Breast epithelium (tissue), 4 donors: ENCODE results near the gene ZMYND12. TPM values are rescaled to one million over a fixed set of nuclear protein-coding genes. Genes with fewer than 3 reads are reported as not detected.

ENCODE experiments used
- DNase-seq, 2 donors: peaks; one replicate each; pipeline ENCODE4 v3.0.0-alpha.2; 2019; ENCODE audit warnings: low spot score in 2 of 2
- H3K27ac ChIP-seq, 2 donors: fragments of 200-600 bp; sonication (generic) in 1 of 2; one replicate each; pipeline ENCODE4 v1.5.1; 2016 to 2019; ENCODE audit warnings: mild to moderate bottlenecking in 1 of 2
- H3K27me3 ChIP-seq, 2 donors: fragments of 200-600 bp; sonication (generic) in 1 of 2; one replicate each; pipeline versions ENCODE4 v1.5.1 to v1.6.0; 2017 to 2019; ENCODE audit warnings: control low read depth in 1 of 2, mild to moderate bottlenecking in 1 of 2
- H3K36me3 ChIP-seq: fragments of 200-600 bp; one replicate; pipeline ENCODE4 v1.5.1; 2019
- H3K4me1 ChIP-seq, 2 donors: fragments of 200-600 bp; sonication (generic); one replicate each; pipeline ENCODE4 v1.5.1; 2016 to 2019; ENCODE audit warnings: control low read depth in 1 of 2
- H3K4me3 ChIP-seq, 3 donors: fragments of 200-600 bp; sonication (generic); 1 replicate in 2 of 3; 2 replicates in 1 of 3; pipeline ENCODE4 v1.5.1; 2016 to 2019; ENCODE audit warnings: mild to moderate bottlenecking in 3 of 3, moderate library complexity in 2 of 3
- H3K9me3 ChIP-seq, 2 donors: fragments of 200-600 bp; sonication (generic) in 1 of 2; one replicate each; pipeline ENCODE4 v1.5.1; 2016 to 2019; ENCODE audit warnings: control low read depth in 1 of 2
- POLR2A ChIP-seq: fragments of 450-650 bp; IDR thresholded peaks from one replicate; pipeline ENCODE4 v1.6.1; 2016; ENCODE audit warnings: antibody characterized with exemption, mild to moderate bottlenecking, moderate library complexity
- POLR2AphosphoS5 ChIP-seq, 3 donors: sonication (generic); formaldehyde crosslinking; IDR thresholded peaks; one replicate each; pipeline ENCODE4 v1.6.1; 2017; ENCODE audit warnings: antibody characterized with exemption in 3 of 3
- intact Hi-C: fragments of 100-400 bp; cut with DNase I; formaldehyde crosslinking; loops from one replicate; pipeline ENCODE4 v1.15.1; 2023; ENCODE audit warnings: low total_unique reads
- total RNA-seq, 3 donors: library from RNA; depleted of rRNA; stranded (reverse); fragments of >200 nt; gene quantifications; one replicate each; pipeline ENCODE4 v1.1.0, GENCODE V29; 2016
- TF ChIP-seq, protein P1 (sequence below), 3 donors: fragments of 450-650 bp; IDR thresholded peaks; one replicate each; pipeline ENCODE4 v1.5.1; 2016 to 2017; ENCODE audit warnings: antibody characterized with exemption in 3 of 3, mild to moderate bottlenecking in 3 of 3, moderate library complexity in 3 of 3

Gene ZMYND12
- total RNA-seq, 3 donors from 2014 or later = 1.3 to 4.6 (median 3.8) TPM

DNA sequence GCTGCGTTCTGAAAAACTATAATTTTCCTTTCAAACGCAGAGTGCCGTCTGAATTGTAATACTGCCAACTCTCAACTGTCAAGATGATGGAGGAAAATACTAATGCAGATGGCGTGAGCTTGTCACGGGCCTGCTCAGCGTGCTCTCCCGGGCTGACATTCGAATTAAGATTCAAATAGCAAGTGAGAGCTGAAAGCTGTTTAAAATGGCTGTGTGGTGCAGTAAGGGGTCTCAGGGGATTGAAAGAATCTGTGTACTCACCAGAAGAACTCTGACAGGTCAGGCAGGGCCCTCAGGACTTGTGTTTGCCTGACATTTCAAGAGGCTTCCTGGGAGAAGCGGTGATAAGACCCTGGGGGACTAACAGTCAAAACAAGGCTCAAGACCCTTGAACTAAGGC, 33.1 kb downstream of the ZMYND12 start:
- DNase-seq = no peak
- intact Hi-C loops = no loop called here
- Histone ChIP-seq H3K9me3 (no peaks in the 10 kb centered on the region), H3K27ac (no peak overlapping the region), H3K4me1 (peaks cover 0 to 8% of the 10 kb centered on the region in 2 donors), H3K36me3 (no peaks in the 10 kb centered on the region), H3K4me3 (no peak overlapping the region), H3K27me3 (no peaks in the 10 kb centered on the region)
- TF ChIP-seq POLR2AphosphoS5 (IDR thresholded peaks at IDR 0.05) (no peak), POLR2A (no peak)

DNA sequence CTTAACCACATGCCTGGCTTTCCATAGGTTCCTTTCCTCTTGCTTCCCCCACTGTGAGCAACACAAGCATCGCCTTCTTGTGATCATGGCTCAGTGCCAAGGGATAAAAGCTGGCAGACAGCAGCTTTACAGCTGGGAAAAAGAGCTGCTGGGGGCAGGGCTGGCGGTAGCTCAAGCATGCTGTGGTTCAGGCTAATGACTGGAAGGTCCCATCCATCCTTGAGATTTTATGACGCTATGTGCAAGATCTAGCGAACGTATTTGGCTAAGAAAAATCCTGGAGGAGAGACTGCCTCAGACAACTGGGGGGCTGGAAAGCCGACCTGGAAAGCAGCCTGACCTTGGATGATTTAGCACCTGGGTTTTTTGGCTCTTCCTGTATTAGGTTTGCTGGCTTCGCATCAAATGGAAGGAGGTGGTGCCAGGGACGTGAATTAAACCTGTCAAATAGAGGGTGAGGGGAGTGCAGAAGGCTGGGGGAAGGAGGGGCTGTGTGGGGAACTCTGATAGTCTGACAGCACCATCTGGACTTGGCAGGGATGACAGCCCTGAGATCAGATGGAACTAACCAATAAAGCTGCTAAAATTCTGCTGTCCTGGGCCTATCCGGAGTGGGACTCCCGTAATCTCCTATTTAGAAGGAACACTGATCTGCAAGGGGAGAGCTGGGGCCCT, 34.8 kb downstream of the ZMYND12 start:
- DNase-seq = peak in 1 of 2 donors; percentile 55
- H3K9me3 ChIP-seq = no peaks in the 10 kb centered on the region
- H3K4me3 ChIP-seq = no peak overlapping the region
- intact Hi-C loops = no loop called here
- TF ChIP-seq POLR2A = no peak
- TF ChIP-seq, protein P1, sequence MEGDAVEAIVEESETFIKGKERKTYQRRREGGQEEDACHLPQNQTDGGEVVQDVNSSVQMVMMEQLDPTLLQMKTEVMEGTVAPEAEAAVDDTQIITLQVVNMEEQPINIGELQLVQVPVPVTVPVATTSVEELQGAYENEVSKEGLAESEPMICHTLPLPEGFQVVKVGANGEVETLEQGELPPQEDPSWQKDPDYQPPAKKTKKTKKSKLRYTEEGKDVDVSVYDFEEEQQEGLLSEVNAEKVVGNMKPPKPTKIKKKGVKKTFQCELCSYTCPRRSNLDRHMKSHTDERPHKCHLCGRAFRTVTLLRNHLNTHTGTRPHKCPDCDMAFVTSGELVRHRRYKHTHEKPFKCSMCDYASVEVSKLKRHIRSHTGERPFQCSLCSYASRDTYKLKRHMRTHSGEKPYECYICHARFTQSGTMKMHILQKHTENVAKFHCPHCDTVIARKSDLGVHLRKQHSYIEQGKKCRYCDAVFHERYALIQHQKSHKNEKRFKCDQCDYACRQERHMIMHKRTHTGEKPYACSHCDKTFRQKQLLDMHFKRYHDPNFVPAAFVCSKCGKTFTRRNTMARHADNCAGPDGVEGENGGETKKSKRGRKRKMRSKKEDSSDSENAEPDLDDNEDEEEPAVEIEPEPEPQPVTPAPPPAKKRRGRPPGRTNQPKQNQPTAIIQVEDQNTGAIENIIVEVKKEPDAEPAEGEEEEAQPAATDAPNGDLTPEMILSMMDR (IDR thresholded peaks at IDR 0.05) = no peak
- no peak overlapping the region for H3K27ac ChIP-seq
- H3K4me1 ChIP-seq = peaks cover 0 to 8% of the 10 kb centered on the region in 2 donors
- no peaks in the 10 kb centered on the region for H3K36me3 ChIP-seq
- no peaks in the 10 kb centered on the region for H3K27me3 ChIP-seq

DNA sequence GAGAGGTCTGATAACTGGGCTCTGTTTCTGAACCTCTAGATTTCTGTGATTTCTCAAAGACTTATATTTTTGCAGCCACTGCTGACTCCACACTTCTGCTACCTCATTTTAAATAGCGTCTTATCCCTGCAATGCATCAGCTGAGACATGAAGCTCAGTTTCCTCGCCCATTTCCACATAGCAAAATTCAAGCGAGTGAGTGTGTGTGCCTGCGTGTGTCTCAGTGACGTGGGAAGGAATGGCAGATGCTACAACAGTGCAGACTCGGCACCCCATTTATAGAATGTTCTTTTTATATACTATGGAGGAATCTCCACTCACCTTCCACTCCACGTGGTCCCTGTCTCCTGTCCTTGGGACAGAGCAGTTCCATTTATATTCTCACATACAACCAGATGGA, 35.7 kb downstream of the ZMYND12 start:
- DNase-seq = no peak
- H3K27ac ChIP-seq = no peak overlapping the region
- H3K9me3 ChIP-seq = no peaks in the 10 kb centered on the region
- peaks cover 0 to 8% of the 10 kb centered on the region in 2 donors for H3K4me1 ChIP-seq
- TF ChIP-seq, protein P1 (IDR thresholded peaks at IDR 0.05) = no peak
- TF ChIP-seq POLR2A (no peak), POLR2AphosphoS5 (IDR thresholded peaks at IDR 0.05) (no peak)
- H3K36me3 ChIP-seq = no peaks in the 10 kb centered on the region
- intact Hi-C loops = no loop called here
- H3K27me3 ChIP-seq = no peaks in the 10 kb centered on the region
- H3K4me3 ChIP-seq = no peak overlapping the region

DNA sequence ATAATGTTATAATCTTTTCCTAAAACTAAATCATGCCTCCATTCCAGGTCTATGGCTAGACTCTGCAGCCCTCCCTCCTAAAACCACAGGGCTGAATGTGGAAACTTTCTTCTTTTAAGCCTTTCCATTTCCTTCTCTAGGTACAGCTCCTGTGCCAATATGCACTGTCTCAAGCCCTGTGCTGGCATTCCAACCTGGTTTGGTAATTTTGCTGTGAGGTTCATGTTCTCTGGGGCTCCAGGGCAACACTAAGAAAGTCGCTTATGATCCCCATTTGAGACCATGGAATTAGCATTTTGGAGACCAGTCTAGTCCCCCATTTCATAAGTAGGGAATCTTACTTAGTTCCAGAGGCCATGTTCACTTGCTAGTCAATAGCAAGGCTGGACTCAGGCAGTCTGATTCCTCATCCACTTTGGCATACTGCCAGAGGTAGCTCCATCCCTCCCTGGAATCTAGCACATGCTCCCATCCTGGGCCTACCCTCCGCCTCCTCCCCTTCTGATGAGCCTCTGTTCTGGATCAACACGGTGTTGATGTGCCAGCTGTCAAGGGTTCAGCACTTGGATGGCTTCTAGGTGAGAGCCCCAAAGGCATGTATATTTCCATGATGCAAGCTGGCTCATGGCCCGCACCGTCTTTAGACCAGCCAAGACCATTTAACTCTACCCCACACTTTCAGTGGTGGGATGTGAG, 36.5 kb downstream of the ZMYND12 start:
- H3K27me3 ChIP-seq = no peaks in the 10 kb centered on the region
- H3K36me3 ChIP-seq = no peaks in the 10 kb centered on the region
- H3K4me3 ChIP-seq = no peak overlapping the region
- H3K9me3 ChIP-seq = no peaks in the 10 kb centered on the region
- DNase-seq = peak in 1 of 2 donors; percentile 46
- intact Hi-C loops = no loop called here
- no peak for TF ChIP-seq POLR2AphosphoS5 (IDR thresholded peaks at IDR 0.05)
- TF ChIP-seq, protein P1 (IDR thresholded peaks at IDR 0.05) = no peak
- no peak for TF ChIP-seq POLR2A
- peak overlapping the region; percentile 20 to 67 for H3K27ac ChIP-seq
- H3K4me1 ChIP-seq = peaks cover 0 to 8% of the 10 kb centered on the region in 2 donors

DNA sequence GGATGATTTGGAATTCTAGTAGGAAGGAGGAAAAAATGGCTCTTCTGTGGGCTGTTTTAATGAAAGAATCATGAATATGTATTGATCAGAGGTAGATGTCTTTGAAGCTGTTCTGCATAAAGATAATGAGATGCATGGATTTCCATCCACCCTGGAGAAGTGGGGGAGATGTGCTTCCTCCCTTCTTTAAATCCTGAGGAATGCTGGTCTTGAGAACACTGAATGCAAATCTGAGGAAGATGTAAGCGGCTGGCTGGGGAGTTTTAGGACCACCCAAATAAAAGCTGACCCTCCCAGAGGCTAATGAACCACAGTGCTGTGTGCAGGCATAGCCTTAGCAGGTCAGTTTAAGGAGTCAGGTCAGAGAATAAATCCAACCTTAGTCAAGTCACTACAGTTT, 37.3 kb downstream of the ZMYND12 start:
- Histone ChIP-seq H3K9me3 (no peaks in the 10 kb centered on the region), H3K4me3 (no peak overlapping the region), H3K27me3 (no peaks in the 10 kb centered on the region), H3K27ac (no peak overlapping the region), H3K4me1 (peaks cover 0 to 8% of the 10 kb centered on the region in 2 donors), H3K36me3 (no peaks in the 10 kb centered on the region)
- no peak for DNase-seq
- intact Hi-C loops = no loop called here
- TF ChIP-seq, protein P1 (IDR thresholded peaks at IDR 0.05) = no peak
- TF ChIP-seq POLR2AphosphoS5 (IDR thresholded peaks at IDR 0.05) (no peak), POLR2A (no peak)
